PFSK-1 (cell line): ENCODE measurements around the gene SRRT.

Experiments
- POLR2AphosphoS5 ChIP-seq: IDR thresholded peaks from 2 replicates; pipeline ENCODE4 v1.6.1; 2012; ENCODE audit warnings: low read depth, mild to moderate bottlenecking, control low read depth, low read length, moderate library complexity
- TAF1 ChIP-seq: IDR thresholded peaks from 2 replicates; pipeline ENCODE4 v1.6.1; 2012; ENCODE audit warnings: low read length, control low read depth, borderline replicate concordance; ENCODE audit not compliant: insufficient read depth
- TF ChIP-seq, protein P1 (sequence below), 2 experiments: IDR thresholded peaks; 2 replicates each; pipeline versions ENCODE4 v1.6.1 to v1.8.0; 2011 to 2012; ENCODE audit warnings: low read depth in 2 of 2, low read length in 2 of 2, control low read depth in 1 of 2, inconsistent platforms in 1 of 2, mild to moderate bottlenecking in 1 of 2, moderate library complexity in 1 of 2; ENCODE audit not compliant: insufficient read depth in 1 of 2

DNA sequence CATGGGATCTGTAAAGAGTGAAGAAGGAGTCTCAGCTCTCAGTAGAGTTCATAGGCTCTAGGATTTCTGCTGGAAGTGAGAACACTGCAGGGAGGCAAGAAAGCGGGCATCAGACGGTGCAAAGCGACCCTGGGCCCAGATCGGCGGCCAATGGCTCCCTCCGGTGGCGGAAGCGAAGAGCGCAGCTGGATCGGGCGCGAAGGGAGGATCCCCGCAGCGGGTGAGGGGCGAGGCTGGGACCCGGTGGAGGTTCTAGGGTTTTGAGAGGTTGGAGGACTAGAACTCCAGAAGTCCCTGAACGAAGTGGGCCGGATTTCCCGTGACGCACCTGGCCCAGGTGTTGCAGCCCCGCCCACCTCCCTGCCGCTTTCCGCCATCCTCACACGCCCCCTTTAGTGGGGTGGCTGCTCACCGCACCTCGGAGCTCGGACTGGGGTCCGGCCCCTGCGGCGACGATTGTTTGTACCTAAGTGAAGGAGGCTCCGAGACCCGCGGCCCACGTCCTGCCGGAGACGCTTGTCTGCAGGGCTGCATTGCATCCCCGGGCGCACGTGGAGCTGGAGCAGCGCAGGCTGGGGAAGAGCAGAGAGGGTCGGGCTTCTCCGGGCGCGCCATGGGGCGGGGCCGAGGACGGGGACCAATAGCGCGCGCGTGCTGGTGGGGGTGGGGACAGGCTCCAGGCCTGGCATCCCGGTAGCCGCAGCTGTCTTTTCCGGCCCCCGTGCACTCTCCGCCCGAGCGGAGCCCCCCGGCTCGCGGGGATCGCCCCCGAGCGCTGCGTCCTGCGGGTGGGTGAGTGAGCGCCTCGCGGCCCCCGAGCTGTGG is 22.6 kb upstream of the SRRT start, which contains the start of gene SLC12A9:
- TF ChIP-seq POLR2AphosphoS5 (peak; percentile 70), TAF1 (0 out of 2 replicates have a peak, but pooled peaks have one; percentile 47)
- TF ChIP-seq, protein P1, sequence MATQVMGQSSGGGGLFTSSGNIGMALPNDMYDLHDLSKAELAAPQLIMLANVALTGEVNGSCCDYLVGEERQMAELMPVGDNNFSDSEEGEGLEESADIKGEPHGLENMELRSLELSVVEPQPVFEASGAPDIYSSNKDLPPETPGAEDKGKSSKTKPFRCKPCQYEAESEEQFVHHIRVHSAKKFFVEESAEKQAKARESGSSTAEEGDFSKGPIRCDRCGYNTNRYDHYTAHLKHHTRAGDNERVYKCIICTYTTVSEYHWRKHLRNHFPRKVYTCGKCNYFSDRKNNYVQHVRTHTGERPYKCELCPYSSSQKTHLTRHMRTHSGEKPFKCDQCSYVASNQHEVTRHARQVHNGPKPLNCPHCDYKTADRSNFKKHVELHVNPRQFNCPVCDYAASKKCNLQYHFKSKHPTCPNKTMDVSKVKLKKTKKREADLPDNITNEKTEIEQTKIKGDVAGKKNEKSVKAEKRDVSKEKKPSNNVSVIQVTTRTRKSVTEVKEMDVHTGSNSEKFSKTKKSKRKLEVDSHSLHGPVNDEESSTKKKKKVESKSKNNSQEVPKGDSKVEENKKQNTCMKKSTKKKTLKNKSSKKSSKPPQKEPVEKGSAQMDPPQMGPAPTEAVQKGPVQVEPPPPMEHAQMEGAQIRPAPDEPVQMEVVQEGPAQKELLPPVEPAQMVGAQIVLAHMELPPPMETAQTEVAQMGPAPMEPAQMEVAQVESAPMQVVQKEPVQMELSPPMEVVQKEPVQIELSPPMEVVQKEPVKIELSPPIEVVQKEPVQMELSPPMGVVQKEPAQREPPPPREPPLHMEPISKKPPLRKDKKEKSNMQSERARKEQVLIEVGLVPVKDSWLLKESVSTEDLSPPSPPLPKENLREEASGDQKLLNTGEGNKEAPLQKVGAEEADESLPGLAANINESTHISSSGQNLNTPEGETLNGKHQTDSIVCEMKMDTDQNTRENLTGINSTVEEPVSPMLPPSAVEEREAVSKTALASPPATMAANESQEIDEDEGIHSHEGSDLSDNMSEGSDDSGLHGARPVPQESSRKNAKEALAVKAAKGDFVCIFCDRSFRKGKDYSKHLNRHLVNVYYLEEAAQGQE (IDR thresholded peaks at IDR 0.05; ENCODE audit: insufficient read depth in 1 of 2, low read depth in 2 of 2, low read length in 2 of 2), result 0 out of 4 replicates have a peak, but pooled peaks of 1 of the 2 experiments have one; percentile 19
